GM18909 (cell line): ENCODE data around the gene LZTR1.
"Not testable (repeated sequence)": the region's sequence is repeated elsewhere in the genome, so short reads cannot be mapped to it uniquely, and the experiment has no call there.

Source experiments
- ATAC-seq: cut with Tn5 transposase; IDR thresholded peaks from one replicate; pipeline ENCODE4 v1.9.1; 2021; ENCODE audit warnings: mild to moderate bottlenecking; ENCODE audit not compliant: unreplicated experiment, poor library complexity

The LZTR1 gene

DNA sequence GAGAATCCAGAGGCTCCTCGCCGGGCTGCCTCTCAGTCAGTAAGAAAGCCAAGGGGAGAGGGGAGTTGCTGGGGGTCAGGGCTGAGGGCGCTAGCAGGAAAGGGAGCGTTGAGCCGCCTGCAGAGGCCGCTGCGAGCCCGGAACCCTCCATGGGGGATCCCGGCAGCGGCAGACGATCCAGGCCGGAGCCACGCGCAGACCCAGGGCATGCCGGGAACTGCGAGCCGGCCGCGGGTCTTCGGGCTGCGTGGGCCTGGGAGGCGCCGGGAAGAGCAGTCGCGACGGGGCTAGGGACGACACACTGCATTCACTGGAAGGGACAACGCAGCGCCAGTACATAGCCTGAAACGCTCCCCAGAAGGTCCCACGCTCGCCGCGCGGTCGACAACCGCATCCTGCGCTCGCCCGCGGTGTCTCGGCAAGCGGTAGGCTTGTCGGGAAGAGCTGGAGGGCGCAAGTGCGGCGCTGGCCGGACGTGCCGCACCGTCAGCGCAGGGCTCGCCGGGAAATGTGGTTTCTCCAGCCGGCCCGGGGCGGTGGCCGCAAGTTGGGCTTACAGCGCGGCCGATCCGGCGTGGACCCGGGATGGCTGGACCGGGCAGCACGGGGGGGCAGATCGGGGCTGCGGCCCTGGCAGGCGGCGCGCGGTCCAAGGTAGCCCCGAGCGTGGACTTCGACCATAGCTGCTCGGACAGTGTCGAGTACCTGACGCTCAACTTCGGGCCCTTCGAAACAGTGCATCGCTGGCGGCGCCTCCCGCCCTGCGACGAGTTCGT is at the start of gene LZTR1:
TSS of gene LZTR1 (plus strand) at position 511 of the 776 bp plus-strand sequence. CDS start at position 586, 75 bp downstream.
- ATAC-seq = peak; percentile 81

DNA sequence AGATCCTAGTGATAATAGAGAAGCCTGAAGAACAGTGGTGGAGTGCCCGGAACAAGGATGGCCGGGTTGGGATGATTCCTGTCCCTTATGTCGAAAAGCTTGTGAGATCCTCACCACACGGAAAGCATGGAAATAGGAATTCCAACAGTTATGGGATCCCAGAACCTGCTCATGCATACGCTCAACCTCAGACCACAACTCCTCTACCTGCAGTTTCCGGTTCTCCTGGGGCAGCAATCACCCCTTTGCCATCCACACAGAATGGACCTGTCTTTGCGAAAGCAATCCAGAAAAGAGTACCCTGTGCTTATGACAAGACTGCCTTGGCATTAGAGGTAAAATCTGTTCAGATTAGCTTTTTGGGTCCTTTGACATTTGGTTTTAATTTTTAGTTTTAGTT is 48.2 kb upstream of the LZTR1 start:
- ATAC-seq = no peak

DNA sequence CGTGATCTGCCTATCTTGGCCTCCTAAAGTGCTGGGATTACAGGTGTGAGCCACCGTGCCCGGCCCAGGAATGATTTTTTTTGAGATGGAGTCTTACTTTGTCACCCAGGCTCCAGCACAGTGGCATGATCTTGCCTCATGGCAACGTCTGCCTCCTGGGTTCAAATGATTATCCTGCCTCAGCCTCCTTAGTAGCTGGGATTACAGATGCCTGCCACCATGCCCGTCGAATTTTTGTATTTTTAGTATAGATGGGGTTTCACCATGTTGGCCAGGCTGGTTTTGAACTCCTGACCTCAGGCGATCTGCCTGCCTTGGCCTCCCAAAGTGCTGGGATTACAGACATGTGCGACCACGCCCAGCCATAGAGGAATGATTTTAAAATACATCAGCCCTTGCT is 47.0 kb upstream of the LZTR1 start:
- not testable (repeated sequence) for ATAC-seq

DNA sequence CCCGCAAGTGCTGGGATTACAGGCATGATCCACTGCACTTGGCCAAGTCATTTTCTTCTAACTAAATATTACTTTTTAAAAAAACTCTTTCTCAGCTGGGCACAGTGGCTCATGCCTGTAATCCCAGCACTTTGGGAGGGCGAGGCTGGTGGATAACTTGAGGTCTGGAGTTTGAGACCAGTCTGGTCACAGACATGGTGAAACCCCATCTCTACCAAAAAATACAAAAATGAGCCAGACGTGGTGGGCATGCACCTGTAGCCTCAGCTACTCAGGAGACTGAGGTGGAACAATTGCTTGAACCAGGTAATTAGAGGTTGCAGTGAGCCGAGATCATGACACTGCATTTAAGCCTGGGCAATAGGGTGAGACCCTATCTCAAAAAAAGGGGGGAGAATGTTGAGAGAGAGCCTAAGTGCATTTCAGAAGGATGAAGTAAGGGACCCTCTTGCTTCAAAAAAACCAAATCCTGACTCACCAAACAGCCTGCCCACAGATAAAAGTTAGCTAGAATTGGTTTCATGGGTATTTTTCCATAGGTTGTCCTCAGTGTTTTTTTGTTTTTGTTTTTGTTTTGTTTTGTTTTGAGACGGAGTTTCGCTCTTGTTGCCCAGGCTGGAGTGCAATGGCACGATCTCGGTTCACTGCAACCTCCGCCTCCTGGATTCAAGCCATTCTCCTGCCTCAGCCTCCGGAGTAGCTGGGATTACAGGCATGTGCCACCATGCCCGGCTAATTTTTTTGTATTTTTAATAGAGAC is 46.1 kb upstream of the LZTR1 start:
- not testable (repeated sequence) for ATAC-seq

DNA sequence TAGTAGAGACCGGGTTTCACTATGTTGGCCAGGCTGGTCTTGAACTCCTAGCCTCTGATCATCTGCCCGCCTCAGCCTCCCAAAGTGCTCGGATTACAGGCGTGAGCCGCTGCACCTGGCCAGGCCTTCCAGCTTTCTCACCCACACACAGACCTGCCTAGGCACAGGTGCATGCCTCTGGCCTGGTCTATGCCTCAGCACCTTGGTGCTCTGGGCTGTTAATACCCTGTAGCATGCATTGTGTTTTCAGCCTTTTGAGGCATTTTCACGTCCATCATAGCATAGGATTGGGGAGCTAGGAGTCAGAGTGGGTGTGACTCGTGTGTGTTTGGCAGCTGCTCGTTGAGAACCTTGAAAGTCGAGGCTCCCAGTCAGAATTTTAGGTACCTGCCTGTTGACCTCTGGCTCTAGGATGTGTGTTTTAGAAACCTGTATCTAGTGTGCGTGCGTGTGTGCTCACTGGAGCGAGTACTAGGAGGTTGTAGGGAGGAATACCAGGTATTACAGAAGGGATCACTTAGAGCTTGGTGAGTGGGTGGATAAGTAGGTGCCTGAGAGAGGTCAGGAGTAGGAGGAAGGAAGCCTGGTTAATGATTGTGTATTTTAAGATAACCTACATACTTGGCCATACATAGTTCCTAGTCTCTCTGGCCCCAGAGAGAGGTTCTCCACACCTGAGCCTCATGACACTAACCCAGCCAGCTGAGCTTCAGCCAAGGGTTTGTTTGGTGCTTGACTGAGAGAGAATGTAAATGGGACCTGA is 44.9 kb upstream of the LZTR1 start:
- ATAC-seq = no peak

DNA sequence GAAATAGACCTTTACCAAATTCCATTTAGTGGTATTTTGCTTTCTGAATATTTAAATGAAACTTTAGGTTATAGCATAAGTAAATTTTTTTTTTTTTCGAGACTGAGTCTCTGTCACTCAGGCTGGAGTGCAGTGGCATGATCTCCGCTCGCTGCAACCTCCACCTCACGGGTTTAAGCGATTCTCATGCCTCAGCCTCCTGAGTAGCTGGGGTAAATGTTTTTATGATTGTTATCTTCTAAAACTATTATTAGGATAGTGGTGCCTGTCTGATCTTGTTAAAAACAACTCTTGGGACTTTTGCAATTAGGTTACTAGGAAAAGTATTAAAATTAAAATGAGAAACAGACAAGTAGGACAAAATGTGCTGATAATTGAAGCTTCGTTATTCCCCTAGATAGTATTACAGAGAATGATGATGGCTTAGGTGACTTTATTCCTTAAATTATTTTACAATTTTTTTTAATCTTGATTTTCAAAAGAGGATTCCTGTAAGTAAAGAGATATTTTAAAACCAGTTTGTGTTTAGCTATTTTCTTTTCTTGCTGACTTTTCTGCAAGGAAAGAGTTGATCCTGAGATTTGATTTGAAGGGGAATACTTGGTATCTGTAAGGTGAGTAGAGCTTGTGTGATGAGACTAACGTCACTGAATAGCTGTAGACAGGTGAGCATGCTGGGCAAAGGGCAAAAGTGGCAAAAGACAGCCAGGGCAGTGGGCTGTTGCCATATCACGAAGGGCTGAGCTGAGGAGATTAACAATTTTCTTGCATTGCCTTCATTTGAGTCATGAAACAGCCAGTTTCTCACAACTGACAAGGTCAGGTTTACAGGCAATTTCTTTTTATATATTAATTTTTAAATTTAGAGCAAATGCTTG is 44.1 kb upstream of the LZTR1 start:
- no peak for ATAC-seq

DNA sequence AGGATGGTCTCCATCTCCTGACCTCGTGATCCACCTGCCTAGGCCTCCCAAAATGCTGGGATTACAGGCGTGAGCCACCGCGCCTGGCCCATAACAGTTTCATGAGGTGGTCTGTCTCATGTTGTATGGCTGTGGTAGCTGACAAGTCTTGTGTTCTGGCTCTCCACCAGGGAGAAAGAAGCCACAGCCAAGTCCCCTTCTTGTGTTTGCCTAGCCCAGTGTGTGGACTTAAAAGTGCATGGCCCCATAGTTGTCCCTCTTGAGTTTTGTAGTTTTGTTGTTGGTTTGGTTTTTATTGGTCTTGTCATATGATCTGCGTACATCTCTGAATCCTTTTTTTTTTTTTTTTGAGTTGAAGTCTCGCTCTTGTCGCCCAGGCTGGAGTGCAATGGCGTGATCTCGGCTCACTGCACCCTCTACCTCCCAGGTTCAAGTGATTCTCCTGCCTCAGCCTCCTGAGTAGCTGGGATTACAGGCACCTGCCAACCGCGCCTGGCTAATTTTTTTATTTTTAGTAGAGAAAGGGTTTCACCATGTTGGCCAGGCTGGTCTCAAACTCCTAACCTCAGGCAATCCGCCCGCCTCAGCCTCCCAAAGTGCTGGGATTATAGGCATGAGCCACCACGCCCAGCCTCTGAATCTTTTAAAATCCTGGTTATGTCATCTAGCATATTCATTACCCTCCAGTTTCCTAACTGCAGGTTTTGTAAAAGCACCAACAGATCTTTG is 42.5 kb upstream of the LZTR1 start:
- not testable (repeated sequence) for ATAC-seq

DNA sequence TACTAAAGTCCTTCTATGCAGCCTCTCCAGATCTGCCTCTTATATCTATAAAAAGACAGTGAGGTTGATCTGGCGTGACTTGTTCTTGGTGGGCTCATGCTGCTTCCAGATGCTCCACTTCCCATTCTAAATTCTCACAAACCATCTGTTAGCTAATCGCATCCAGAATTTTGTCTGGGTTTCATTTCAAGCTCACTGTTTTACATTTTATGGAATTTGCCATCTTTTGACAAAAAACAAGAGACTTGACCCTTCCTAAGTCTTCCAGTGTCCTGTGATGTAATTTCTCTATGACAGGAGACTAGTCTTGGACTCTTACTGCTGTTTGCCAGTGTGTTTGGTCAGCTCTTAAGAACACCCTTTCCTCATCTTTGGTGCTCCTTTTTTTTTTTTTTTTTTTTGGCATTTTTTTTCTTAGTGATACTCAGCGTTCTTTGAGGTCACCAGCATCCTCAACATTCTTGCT is 41.9 kb upstream of the LZTR1 start:
- no peak for ATAC-seq

DNA sequence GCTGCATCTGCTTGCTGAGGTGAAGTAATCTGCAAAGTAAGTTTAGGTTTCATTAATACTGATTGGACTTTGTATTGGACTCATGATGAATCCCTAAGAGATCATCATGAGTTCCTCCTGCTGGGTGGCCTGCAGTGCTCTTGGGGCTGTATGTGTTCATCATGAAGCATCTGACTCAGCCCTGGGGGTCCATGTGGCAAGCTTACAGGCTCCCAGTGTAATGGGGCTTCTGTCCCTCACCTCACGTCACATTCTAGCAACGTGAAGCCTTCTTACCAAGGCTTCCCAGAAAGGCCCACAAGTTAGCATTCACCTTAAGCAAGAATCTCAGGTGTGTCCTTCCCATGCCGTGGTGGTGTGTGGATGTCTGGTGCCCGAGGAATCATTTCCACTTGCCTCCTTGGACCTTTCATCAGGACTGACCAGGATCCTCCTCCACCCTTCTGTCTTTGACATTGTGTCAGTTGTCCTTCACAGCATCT is 41.2 kb upstream of the LZTR1 start:
- ATAC-seq = no peak

DNA sequence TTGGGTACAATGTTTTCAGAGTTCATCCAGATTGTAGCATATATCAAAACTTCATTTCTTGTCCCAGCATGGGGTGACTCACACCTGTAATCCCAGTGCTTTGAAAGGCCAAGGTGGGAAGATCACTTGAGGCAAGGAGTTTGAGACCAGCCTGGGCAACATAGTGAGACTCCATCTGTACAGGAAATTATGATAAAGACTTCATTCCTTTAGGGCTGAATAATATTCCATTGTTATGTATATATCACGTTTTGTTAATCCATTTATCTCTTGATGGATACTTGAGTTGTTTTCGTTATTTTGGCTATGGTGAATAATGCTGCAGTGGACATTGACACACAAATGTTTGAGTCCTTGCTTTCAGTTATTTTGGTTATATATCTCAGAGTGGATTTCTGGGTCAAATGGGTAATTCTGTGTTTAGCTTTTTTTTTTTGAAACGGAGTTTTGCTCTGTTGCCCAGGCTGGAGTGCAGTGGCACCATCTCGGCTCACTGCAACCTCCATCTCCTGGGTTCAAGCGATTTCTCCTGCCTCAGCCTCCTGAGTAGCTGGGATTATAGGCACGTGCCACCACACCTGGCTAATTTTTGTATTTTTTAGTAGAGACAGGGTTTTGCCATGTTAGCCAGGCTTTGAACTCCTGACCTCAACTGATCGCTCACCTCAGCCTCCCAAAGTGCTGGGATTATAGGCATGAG is 39.7 kb upstream of the LZTR1 start:
- not testable (repeated sequence) for ATAC-seq

DNA sequence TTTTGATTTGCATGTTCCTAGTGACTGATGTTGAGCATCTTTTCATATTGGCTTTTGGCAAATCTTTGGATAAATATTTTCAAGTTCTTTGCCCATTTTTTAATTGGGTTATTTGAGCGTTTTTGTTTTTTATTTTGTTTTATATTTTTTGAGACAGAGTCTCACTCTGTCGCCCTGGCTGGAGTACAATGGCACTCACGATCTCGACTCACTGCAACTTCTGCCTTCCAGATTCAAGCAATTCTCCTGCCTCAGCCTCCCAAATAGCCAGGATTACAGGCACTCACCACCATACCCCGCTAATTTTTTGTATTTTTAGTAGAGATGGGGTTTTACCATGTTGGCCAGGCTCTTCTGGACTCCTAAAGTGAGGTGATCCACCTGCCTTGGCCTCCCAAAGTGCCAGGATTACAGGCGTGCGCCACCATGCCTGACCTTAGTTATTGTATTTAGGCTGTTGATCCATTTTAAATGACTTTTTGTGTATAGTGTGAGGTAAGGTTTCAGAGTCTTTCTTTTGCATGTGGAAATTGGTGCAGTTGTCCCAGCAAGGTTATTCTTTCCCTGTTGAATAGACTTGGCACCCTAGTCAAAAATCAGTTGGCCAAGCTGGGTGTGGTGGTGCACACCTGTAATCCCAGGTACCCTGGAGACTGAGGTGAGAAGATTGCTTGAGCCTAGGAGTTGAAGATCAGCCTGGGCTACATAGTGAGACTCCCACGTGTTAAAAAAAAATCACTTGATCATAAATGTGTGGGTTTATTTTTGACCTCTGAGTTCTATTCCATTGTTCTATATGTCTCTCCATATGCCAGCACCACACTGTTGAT is 38.8 kb upstream of the LZTR1 start:
- no peak for ATAC-seq

DNA sequence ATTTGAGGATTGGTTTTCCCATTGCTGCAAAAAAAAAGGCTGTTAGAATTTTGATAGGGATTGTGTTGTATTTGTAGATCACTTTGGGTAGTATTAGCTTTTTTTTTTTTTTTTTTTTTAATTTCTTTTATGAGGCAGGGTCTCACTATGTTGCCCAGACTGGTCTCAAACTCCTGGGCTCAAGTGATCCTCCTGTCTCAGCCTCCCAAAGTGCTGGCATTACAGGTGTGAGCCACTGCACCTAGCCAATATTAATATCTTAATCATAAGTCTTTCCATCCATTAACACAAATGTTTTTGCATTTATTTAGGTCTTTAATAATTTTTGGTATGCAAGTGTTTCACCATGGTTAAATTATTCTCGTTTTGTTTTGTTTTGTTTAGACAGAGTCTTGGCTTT is 38.1 kb upstream of the LZTR1 start:
- ATAC-seq = no peak

DNA sequence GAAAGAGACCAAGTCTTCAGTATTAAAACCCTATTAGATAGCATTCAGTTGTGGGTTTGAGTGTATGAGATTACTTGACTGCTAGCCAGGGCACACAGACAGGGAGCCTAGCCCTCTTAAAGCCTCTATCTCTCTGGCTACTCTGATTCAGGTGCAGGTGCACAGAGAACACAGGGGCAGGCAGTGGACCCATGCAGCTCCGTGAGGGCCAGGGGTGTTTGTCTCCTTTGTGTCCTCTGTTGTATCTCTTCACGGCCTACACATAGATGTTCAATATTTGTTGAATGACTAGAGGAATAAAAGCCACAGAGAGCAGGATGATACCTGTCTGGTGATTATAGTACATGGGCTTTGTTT is 36.5 kb upstream of the LZTR1 start:
- no peak for ATAC-seq

DNA sequence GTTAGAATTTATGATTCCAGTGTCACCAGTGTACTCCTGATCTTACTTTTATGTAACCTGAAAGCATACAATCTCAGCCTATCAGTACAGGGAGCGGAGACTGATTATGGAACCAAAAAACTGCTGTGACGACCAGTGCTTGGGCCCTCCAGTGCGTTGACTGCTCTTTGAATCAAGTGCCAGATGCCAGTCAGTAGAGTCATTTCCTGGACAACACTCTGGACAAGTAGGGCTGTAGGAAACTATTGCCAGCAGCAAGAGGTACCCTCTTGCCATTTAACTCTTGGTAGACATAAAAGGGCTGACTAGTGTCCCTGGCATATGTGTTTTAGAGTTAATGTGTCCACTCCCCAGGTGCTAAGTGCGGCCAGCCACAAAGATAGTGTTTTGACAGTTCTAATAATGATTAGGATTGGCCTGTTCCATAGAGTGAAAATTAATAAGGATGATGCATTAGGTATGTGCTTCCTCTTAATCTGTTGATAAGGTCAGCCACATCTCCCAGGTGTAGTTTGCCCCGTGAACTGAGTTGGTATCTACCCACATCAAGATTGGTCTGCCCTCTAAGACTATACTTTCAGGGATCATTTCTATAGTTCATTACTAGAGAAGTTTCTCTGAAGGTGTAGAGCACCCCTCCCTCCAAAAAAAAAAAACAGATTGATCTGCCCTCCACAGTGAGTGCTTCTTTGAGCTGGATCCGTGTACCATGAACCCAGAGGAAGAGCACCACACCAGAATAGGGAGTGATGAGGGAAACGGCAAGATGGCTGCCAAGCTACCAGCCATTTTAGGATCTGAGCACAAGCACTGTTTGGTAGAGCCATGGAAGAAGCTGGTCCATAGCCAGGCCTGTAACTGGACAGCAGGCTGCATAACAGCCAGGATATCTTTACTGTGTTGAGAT is 35.8 kb upstream of the LZTR1 start:
- ATAC-seq = no peak

DNA sequence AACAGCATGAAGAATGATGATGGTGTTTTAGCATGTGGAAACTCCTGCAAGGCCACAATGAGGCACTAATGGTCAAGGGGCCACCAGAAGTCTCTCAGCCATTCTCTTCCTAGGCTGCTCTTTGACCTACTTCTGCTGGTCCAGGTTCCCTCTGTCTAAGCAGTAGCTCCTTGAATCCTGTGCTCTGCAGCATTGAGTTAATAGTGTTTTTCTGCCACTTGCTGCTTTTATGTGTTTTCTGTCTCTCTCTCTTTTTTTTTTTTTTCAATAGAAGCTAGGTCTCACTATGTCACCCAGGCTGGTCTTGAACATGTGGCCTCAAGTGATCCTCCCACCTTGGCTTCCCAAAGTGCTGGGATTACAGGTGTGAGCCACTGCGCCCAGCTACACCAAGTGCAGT is 35.1 kb upstream of the LZTR1 start:
- no peak for ATAC-seq

DNA sequence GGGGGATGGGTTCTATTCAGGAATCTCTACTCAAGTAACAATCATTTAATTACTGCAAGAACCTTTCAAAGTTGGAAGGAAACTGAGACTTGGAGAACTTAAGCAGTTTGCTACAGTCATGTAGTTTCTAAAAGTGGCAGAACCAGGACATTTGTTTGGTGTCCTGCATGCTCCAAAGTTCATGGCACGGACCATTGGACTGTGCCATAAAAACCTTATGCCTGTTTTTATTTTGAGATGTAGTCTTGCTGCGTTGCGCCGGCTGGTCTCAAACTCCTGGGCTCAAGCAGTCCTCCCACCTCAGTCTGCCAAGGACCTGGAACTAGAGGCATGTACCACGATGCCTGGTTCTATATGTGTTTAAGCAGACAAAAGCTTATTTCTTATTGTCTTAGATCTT is 33.6 kb upstream of the LZTR1 start:
- no peak for ATAC-seq

DNA sequence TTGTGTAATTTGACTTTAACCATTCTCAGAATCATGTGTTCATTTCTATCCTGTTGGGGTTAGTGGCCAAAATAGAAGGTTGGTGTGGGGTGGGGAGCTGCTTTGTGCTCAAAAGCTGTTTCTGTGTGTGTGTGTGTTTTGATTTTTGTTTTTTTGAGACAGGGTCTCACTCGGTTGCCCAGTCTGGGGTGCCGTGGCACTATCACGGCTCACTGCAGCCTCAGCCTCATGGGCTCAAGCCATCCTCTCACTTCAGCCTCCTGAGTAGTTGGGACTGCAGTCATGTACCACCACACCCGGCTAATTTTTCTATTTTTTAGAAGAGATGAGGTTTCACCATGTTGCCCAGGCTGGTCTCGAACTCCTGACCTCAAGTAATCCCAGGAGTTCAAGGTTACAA is 33.1 kb upstream of the LZTR1 start:
- no peak for ATAC-seq
